ENCODE measurements around the gene PPM1H. TPM values are rescaled to one million over a fixed set of nuclear protein-coding genes. Genes with fewer than 3 reads are reported as not detected.
A peak's percentile ranks its signal among the peaks of the same experiment; 100 is the strongest.

PPM1H gene
- total RNA-seq, 1 donor: 13.4 TPM

DNA sequence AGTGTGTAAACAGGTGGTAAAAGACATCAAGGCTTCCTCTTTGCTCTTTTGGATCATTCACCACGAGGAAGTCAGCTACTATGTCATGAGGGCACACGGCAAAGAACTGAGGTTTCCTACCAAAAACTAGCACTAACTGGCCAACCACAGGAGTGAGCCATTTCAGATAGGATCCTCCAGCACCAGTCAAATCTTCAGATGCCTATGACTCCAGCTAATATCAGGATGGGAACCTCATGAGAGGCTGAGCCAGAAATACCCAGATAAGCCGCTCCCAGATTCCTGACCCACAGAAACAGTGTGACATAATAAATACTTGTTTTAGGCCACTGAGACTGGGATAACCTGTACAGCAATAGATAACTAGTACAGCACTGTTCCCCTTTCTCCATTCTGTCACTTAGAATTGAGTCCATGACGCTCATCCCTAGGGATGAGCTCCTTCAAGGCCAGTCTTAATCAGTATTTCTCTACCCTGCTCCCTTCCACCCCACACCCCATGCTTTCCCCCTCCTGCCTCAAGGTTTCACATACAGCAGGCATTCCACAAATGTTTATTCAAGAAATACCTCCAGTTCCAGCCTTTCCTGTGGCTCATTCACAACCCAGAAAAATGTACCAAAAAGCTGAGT is 68.4 kb downstream of the PPM1H start:
- peaks cover 11% of the 10 kb centered on the region for H3K79me2 ChIP-seq (ENCODE audit: insufficient read depth, low read length)
- H2AFZ ChIP-seq (ENCODE audit: low read length): no peak overlapping the region
- peak; percentile 80 for DNase-seq (ENCODE audit: insufficient read length, low spot score, missing footprints)
- H3K36me3 ChIP-seq (ENCODE audit: insufficient read depth, low read length): no peaks in the 10 kb centered on the region
- H3K27me3 ChIP-seq (ENCODE audit: insufficient read depth, low read length): no peaks in the 10 kb centered on the region
- no peak for TF ChIP-seq CTCF (IDR thresholded peaks at IDR 0.05; ENCODE audit: extremely low read depth, low read depth, low read length)
- H3K4me1 ChIP-seq (ENCODE audit: insufficient read depth, low read length): peaks cover 51% of the 10 kb centered on the region
- H3K27ac ChIP-seq (ENCODE audit: low read depth, low read length): peak overlapping the region; percentile 93
- no peaks in the 10 kb centered on the region for H3K9me3 ChIP-seq (ENCODE audit: low read depth, low read length)
- no peak overlapping the region for H3K4me3 ChIP-seq (ENCODE audit: insufficient read depth, low read length)
- no peaks in the 10 kb centered on the region for H4K20me1 ChIP-seq (ENCODE audit: insufficient read depth, low read length)
- peak overlapping the region; percentile 57 for H3K4me2 ChIP-seq (ENCODE audit: insufficient read depth, low read length)

- H3K4me2 ChIP-seq (ENCODE audit: insufficient read depth, low read length): peak overlapping the region; percentile 57
- H3K9me3 ChIP-seq (ENCODE audit: low read depth, low read length): no peaks in the 10 kb centered on the region
- TF ChIP-seq CTCF (IDR thresholded peaks at IDR 0.05; ENCODE audit: extremely low read depth, low read depth, low read length): no peak
- no peak overlapping the region for H3K4me3 ChIP-seq (ENCODE audit: insufficient read depth, low read length)
- peaks cover 58% of the 10 kb centered on the region for H3K4me1 ChIP-seq (ENCODE audit: insufficient read depth, low read length)
- H2AFZ ChIP-seq (ENCODE audit: low read length): no peak overlapping the region
- no peaks in the 10 kb centered on the region for H3K36me3 ChIP-seq (ENCODE audit: insufficient read depth, low read length)
- peak overlapping the region; percentile 93 for H3K27ac ChIP-seq (ENCODE audit: low read depth, low read length)
- no peaks in the 10 kb centered on the region for H4K20me1 ChIP-seq (ENCODE audit: insufficient read depth, low read length)
- H3K79me2 ChIP-seq (ENCODE audit: insufficient read depth, low read length): peaks cover 11% of the 10 kb centered on the region
- H3K27me3 ChIP-seq (ENCODE audit: insufficient read depth, low read length): no peaks in the 10 kb centered on the region
- peak; percentile 50 for DNase-seq (ENCODE audit: insufficient read length, low spot score, missing footprints)
Observed at GRCh38 chr12:62865937-62866336, 69.0 kb downstream of the PPM1H start.

DNA sequence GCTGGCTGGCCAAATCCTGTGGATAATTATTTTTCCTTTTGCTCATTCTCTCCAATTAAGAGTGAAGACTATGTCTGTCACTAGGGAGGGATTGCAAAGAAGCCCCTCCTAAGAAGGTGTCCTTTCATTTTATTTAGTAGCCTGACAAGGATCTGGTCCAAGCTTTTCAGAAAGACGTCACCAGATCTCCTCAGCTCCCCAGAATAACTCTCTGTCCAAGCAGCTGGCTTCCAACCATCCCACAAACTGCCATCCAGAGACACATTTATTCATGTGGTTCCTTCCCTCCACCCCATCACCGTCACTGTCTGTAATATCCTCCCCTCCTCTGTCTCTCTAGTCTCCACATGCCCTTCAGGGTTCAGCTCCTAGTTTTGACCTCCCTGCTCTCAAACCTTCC is 69.9 kb downstream of the PPM1H start:
- H2AFZ ChIP-seq (ENCODE audit: low read length): peak overlapping the region; percentile 16
- no peaks in the 10 kb centered on the region for H4K20me1 ChIP-seq (ENCODE audit: insufficient read depth, low read length)
- H3K4me2 ChIP-seq (ENCODE audit: insufficient read depth, low read length): peak overlapping the region; percentile 5
- no peak for DNase-seq (ENCODE audit: insufficient read length, low spot score, missing footprints)
- no peaks in the 10 kb centered on the region for H3K9me3 ChIP-seq (ENCODE audit: low read depth, low read length)
- no peak for TF ChIP-seq CTCF (IDR thresholded peaks at IDR 0.05; ENCODE audit: extremely low read depth, low read depth, low read length)
- H3K36me3 ChIP-seq (ENCODE audit: insufficient read depth, low read length): no peaks in the 10 kb centered on the region
- H3K4me3 ChIP-seq (ENCODE audit: insufficient read depth, low read length): no peak overlapping the region
- H3K79me2 ChIP-seq (ENCODE audit: insufficient read depth, low read length): peaks cover 11% of the 10 kb centered on the region
- no peaks in the 10 kb centered on the region for H3K27me3 ChIP-seq (ENCODE audit: insufficient read depth, low read length)
- H3K27ac ChIP-seq (ENCODE audit: low read depth, low read length): peak overlapping the region; percentile 93
- H3K4me1 ChIP-seq (ENCODE audit: insufficient read depth, low read length): peaks cover 66% of the 10 kb centered on the region

GRCh38 chr12:62862259-62862881 is 72.6 kb downstream of the PPM1H start:
- H3K4me1 ChIP-seq (ENCODE audit: insufficient read depth, low read length): peaks cover 73% of the 10 kb centered on the region
- no peak overlapping the region for H3K4me3 ChIP-seq (ENCODE audit: insufficient read depth, low read length)
- no peaks in the 10 kb centered on the region for H3K36me3 ChIP-seq (ENCODE audit: insufficient read depth, low read length)
- TF ChIP-seq CTCF (IDR thresholded peaks at IDR 0.05; ENCODE audit: extremely low read depth, low read depth, low read length): no peak
- peak overlapping the region; percentile 69 for H3K27ac ChIP-seq (ENCODE audit: low read depth, low read length)
- peak overlapping the region; percentile 25 for H3K4me2 ChIP-seq (ENCODE audit: insufficient read depth, low read length)
- H2AFZ ChIP-seq (ENCODE audit: low read length): no peak overlapping the region
- no peak for DNase-seq (ENCODE audit: insufficient read length, low spot score, missing footprints)
- no peaks in the 10 kb centered on the region for H3K27me3 ChIP-seq (ENCODE audit: insufficient read depth, low read length)
- no peaks in the 10 kb centered on the region for H4K20me1 ChIP-seq (ENCODE audit: insufficient read depth, low read length)
- H3K79me2 ChIP-seq (ENCODE audit: insufficient read depth, low read length): peaks cover 9% of the 10 kb centered on the region
- H3K9me3 ChIP-seq (ENCODE audit: low read depth, low read length): no peaks in the 10 kb centered on the region

All from osteoblast (primary cell).